ENCODE measurements around the gene INPP5E. TPM values are rescaled to one million over a fixed set of nuclear protein-coding genes. Genes with fewer than 3 reads are reported as not detected.

Gene INPP5E
- total RNA-seq, 1 experiment from 2014 or later, result 12.4 TPM

DNA sequence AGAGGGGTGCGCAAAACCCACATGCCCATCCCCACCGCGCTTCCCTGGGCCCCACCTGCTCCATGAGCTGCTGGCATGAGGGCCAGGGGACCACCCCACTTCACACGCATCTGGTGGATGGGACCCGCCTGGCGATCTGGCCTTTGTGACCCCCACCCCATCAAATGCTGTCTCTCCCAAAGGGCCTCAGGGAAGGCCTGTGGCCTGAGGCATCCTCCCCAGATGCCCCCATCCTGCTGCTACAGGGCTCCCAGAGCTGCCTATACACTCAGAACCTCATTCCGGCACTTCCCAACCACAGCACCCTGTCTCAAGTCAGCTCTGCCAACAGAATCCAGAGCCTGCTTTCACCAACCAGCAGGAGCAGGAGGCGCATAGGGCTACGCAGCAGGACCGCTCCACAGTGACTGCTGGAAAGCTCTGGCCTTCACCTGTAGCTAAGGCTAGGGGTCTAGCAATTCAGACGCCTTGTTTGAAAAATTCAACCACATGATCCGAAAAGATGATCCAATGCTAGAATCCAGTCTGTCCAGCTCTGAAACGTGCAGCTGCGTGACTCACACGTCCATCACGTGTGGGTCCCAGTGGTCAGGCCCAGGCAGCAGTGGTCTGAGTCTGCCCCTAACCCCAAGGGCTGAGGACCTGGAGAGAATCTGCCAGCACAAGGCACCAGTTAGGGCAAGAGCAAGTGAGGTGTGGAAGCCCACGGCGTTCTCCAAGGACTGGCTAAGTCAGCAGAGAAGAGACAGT lies 38.3 kb downstream of the INPP5E start:
- Histone ChIP-seq H3K27me3 (ENCODE audit: control insufficient read depth, insufficient read depth, low read length) (no peaks in the 10 kb centered on the region), H3K36me3 (replicated peaks; ENCODE audit: control insufficient read depth, insufficient read depth, low read length) (peaks cover 39% of the 10 kb centered on the region), H3K4me3 (ENCODE audit: insufficient read depth, low read depth, low read length) (no peak overlapping the region)
- no peak for DNase-seq

DNA sequence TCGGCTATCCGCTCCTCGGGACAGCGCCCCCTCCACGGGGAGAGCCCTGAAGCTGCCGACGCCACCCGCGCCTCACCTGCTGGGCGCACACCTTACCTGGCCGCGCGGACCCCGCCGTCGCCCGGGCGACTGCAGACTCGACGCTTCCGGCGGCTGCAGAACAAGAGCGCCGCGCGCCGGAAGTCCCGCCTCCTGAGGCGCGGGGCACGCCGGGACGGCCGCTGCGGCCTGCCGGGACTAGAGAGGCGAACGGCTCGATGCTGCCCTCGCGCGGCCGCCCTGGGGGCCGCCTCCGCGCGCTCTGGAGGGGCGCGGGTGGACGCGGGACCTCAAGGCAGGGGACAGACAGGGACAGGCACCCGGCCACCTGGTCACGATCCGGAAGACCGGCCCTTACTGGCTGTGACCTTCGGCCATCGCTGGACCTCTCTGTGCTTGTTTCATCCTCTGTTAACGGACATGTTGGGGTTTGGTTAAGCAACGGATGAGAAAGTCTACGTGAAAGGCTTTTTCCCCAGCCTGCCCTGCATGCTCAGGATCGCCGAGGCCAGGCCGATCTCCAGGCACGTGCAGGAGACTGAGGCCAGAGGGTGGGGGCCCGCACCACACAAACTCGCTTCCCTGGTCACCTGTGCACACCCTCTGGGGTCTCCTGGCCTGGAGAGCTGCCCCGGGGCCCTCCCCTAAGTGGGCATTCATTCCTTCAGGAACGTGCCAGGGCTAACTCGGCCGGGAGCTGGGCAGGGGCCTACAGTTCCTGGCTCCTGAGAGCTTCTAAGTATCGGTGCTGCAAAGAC lies 39.4 kb downstream of the INPP5E start, which contains the start of gene SNAPC4:
TSS of gene SNAPC4 (minus strand) at position 133 of the 797 bp plus-strand sequence. CDS start 1,742 bp downstream, outside the sequence.
- Histone ChIP-seq H3K4me3 (ENCODE audit: insufficient read depth, low read depth, low read length) (peak within 1 kb of the TSS; percentile 86), H3K36me3 (replicated peaks; ENCODE audit: control insufficient read depth, insufficient read depth, low read length) (peaks cover 40% of the 10 kb centered on the region)
- peak; percentile 99 for DNase-seq

GRCh38 chr9:136399176-136400037 lies 40.2 kb downstream of the INPP5E start:
- DNase-seq, result peak; percentile 87
- no peaks in the 10 kb centered on the region for H3K27me3 ChIP-seq (ENCODE audit: control insufficient read depth, insufficient read depth, low read length)
- peak overlapping the region; percentile 86 for H3K4me3 ChIP-seq (ENCODE audit: insufficient read depth, low read depth, low read length)
- H3K36me3 ChIP-seq (replicated peaks; ENCODE audit: control insufficient read depth, insufficient read depth, low read length), result peaks cover 43% of the 10 kb centered on the region

More for the DNA sequence above, 39.4 kb downstream of the INPP5E start, which contains the start of gene SNAPC4:
- no peaks in the 10 kb centered on the region for H3K27me3 ChIP-seq (ENCODE audit: control insufficient read depth, insufficient read depth, low read length)

GRCh38 chr9:136398286-136398685 lies 41.4 kb downstream of the INPP5E start:
- peaks cover 42% of the 10 kb centered on the region for H3K36me3 ChIP-seq (replicated peaks; ENCODE audit: control insufficient read depth, insufficient read depth, low read length)
- no peak for DNase-seq
- H3K4me3 ChIP-seq (ENCODE audit: insufficient read depth, low read depth, low read length), result no peak overlapping the region
- H3K27me3 ChIP-seq (ENCODE audit: control insufficient read depth, insufficient read depth, low read length), result no peaks in the 10 kb centered on the region

GRCh38 chr9:136397643-136398042 lies 42.0 kb downstream of the INPP5E start:
- Histone ChIP-seq H3K36me3 (replicated peaks; ENCODE audit: control insufficient read depth, insufficient read depth, low read length) (peaks cover 43% of the 10 kb centered on the region), H3K27me3 (ENCODE audit: control insufficient read depth, insufficient read depth, low read length) (no peaks in the 10 kb centered on the region), H3K4me3 (ENCODE audit: insufficient read depth, low read depth, low read length) (no peak overlapping the region)
- DNase-seq, result no peak

DNA sequence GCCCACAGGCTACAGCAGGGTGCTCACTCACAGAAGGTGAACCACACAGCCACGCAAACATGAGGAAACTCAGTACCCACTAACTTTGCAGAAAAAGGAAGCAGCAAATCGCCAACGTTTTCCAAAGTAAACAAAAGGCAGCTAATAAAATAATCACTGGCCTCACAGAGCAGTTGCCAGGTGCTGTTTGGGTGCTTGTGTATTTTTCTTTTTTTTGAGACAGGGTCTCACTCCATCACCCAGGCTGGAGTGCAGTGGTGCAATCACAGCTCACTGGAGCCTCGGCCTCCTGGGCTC lies 43.5 kb downstream of the INPP5E start:
- Histone ChIP-seq H3K27me3 (ENCODE audit: control insufficient read depth, insufficient read depth, low read length) (no peaks in the 10 kb centered on the region), H3K36me3 (replicated peaks; ENCODE audit: control insufficient read depth, insufficient read depth, low read length) (peaks cover 44% of the 10 kb centered on the region), H3K4me3 (ENCODE audit: insufficient read depth, low read depth, low read length) (no peak overlapping the region)
- no peak for DNase-seq

DNA sequence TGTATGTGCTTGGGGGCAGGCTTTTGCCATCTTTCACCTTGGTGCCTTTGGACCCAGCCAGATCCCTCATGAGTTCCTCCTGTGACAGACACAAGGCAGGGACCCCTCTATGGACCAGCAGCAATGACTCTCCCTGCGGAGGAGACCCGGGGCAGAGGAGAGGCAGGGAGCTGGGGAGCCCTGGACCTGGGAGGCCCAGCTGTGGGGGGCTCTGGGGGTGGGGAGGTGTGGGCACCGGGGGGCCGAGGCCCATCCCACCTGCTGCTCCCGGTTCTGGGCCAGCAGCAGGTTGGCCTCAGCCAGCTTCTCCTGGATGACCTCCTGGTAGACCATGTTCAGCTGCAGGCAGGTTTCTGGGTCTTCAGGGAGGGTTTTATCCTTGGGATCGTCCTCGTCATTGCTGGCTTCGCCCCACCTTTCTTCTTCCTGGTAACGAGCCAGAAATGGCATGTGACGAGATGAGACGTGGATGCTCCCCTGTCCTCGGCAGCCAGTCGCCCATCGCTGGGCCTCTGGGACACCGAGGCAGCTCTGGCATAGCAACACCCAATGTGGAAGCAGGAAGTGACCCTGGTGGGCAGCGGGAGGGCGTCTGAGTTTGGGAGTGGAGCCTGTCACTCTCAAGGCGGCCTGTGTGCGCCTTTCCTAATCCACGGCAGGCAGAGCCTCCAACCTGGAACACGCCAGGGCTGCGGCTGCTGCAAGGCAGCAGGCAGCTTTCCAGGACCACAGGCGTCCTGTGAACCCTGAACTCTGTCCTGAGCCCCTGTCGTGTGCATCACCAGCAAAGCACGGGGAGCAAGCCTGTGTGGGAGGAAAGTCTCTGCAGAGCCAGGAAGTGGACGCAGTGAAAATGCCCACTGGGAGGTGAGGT lies 44.1 kb downstream of the INPP5E start:
- no peaks in the 10 kb centered on the region for H3K27me3 ChIP-seq (ENCODE audit: control insufficient read depth, insufficient read depth, low read length)
- H3K36me3 ChIP-seq (replicated peaks; ENCODE audit: control insufficient read depth, insufficient read depth, low read length), result peaks cover 44% of the 10 kb centered on the region
- no peak for DNase-seq
- H3K4me3 ChIP-seq (ENCODE audit: insufficient read depth, low read depth, low read length), result no peak overlapping the region

GRCh38 chr9:136395020-136395340 lies 44.7 kb downstream of the INPP5E start:
- no peak for DNase-seq
- Histone ChIP-seq H3K4me3 (ENCODE audit: insufficient read depth, low read depth, low read length) (no peak overlapping the region), H3K36me3 (replicated peaks; ENCODE audit: control insufficient read depth, insufficient read depth, low read length) (peaks cover 45% of the 10 kb centered on the region), H3K27me3 (ENCODE audit: control insufficient read depth, insufficient read depth, low read length) (no peaks in the 10 kb centered on the region)

- Histone ChIP-seq H3K36me3 (replicated peaks; ENCODE audit: control insufficient read depth, insufficient read depth, low read length) (peaks cover 47% of the 10 kb centered on the region), H3K4me3 (ENCODE audit: insufficient read depth, low read depth, low read length) (no peak overlapping the region), H3K27me3 (ENCODE audit: control insufficient read depth, insufficient read depth, low read length) (no peaks in the 10 kb centered on the region)
- no peak for DNase-seq
Measured at GRCh38 chr9:136394312-136395019, 45.2 kb downstream of the INPP5E start.

DNA sequence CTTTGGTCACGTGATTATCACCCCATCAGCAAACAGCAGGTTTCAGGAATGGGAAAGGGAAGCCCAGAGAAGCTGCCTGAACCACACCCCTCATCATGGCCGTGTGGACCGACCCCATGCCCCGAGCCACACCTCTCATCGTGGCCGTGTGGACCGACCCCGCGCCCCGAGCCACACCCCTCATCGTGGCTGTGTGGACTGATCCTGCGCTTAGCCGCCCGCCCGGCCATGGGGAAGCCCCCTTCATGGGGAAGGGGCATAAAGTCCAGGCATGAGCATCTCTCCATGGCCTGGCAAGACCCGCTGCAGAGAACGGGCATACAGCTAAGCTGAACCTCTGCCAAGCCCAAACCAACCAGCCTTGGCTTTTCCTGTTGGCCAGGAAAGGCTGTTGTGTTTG lies 46.1 kb downstream of the INPP5E start:
- Histone ChIP-seq H3K36me3 (replicated peaks; ENCODE audit: control insufficient read depth, insufficient read depth, low read length) (peaks cover 53% of the 10 kb centered on the region), H3K27me3 (ENCODE audit: control insufficient read depth, insufficient read depth, low read length) (no peaks in the 10 kb centered on the region), H3K4me3 (ENCODE audit: insufficient read depth, low read depth, low read length) (no peak overlapping the region)
- DNase-seq, result no peak

- H3K36me3 ChIP-seq (replicated peaks; ENCODE audit: control insufficient read depth, insufficient read depth, low read length), result peaks cover 53% of the 10 kb centered on the region
- DNase-seq, result no peak
- H3K4me3 ChIP-seq (ENCODE audit: insufficient read depth, low read depth, low read length), result no peak overlapping the region
- H3K27me3 ChIP-seq (ENCODE audit: control insufficient read depth, insufficient read depth, low read length), result no peaks in the 10 kb centered on the region
Measured at GRCh38 chr9:136392538-136393449, 46.9 kb downstream of the INPP5E start.

GRCh38 chr9:136391737-136392537 lies 47.7 kb downstream of the INPP5E start:
- no peak overlapping the region for H3K4me3 ChIP-seq (ENCODE audit: insufficient read depth, low read depth, low read length)
- peaks cover 53% of the 10 kb centered on the region for H3K36me3 ChIP-seq (replicated peaks; ENCODE audit: control insufficient read depth, insufficient read depth, low read length)
- no peak for DNase-seq
- H3K27me3 ChIP-seq (ENCODE audit: control insufficient read depth, insufficient read depth, low read length), result no peaks in the 10 kb centered on the region

Measured in H7 (cell line).